GM12878 (cell line): ENCODE data around the gene TRMT44. TPM values are rescaled to one million over a fixed set of nuclear protein-coding genes. Genes with fewer than 3 reads are reported as not detected.

Experiments
- ATAC-seq: fragments of 200-7000 bp; cut with Tn5 transposase; 3 replicates; pipeline ENCODE4 v1.9.1; 2020; ENCODE audit warnings: mild to moderate bottlenecking, moderate library complexity
- BruUV-seq: library from RNA; stranded (reverse); fragments of 400-500 nt; replicated peaks from 2 replicates; lab custom pipeline; 2021; lab: Mats Ljungman, UMichigan
- CTCF ChIA-PET: fragments of 300-600 bp; sonication (Branson Sonifier 250); formaldehyde crosslinking; extraction: SDS; loops from one replicate; lab custom pipeline; 2021; ENCODE audit warnings: inconsistent platforms; lab: Yijun Ruan, JAX
- POLR2A ChIA-PET: fragments of 350-600 bp; formaldehyde crosslinking; extraction: SDS; loops from one replicate; lab custom pipeline; 2021; ENCODE audit warnings: inconsistent platforms; lab: Charles Lee
- RAD21 ChIA-PET: fragments of 300-600 bp; sonication (Branson Sonifier 250); formaldehyde crosslinking; loops from one replicate; lab custom pipeline; 2023; ENCODE audit warnings: antibody characterized with exemption; ENCODE audit not compliant: unreplicated experiment; lab: Charles Lee
- SMC1A ChIA-PET: fragments of 300-600 bp; sonication (Branson Sonifier 250); formaldehyde crosslinking; loops from one replicate; lab custom pipeline; 2023; ENCODE audit not compliant: unreplicated experiment, uncharacterized antibody; lab: Charles Lee
- DNase-seq: peaks from one replicate; pipeline ENCODE4 v3.0.0-alpha.2; 2011; ENCODE audit warnings: low read depth, low spot score
- FAIRE-seq: peaks from 3 replicates; lab custom pipeline; 2011; peaks lifted over from hg19 to GRCh38; lab: Jason Lieb, UNC
- H2AFZ ChIP-seq: 2 replicates; pipeline ENCODE4 v1.6.0; 2011; ENCODE audit warnings: low read depth, low read length, control low read depth; ENCODE audit not compliant: control insufficient read depth
- H3K27ac ChIP-seq: 2 replicates; pipeline ENCODE4 v1.5.1; 2011; ENCODE audit warnings: control low read depth; ENCODE audit not compliant: control insufficient read depth, insufficient read depth
- H3K27me3 ChIP-seq, 2 experiments: replicated peaks in 1 of 2; 2 replicates each; pipeline versions ENCODE4 v1.6.0 to v1.6.1; 2011; ENCODE audit warnings: low read length in 1 of 2; ENCODE audit not compliant: control insufficient read depth in 2 of 2, insufficient read depth in 2 of 2
- H3K36me3 ChIP-seq, 2 experiments: 2 replicates each; pipeline ENCODE4 v1.5.1; 2011; ENCODE audit warnings: low read length in 1 of 2; ENCODE audit not compliant: control insufficient read depth in 2 of 2, insufficient read depth in 2 of 2
- H3K4me1 ChIP-seq: 2 replicates; pipeline ENCODE4 v1.6.1; 2011; ENCODE audit warnings: mild to moderate bottlenecking, low read length, moderate library complexity, mixed read lengths; ENCODE audit not compliant: control insufficient read depth, insufficient read depth
- H3K4me2 ChIP-seq: 2 replicates; pipeline ENCODE4 v1.6.0; 2011; ENCODE audit warnings: control low read depth; ENCODE audit not compliant: control insufficient read depth, insufficient read depth
- H3K4me3 ChIP-seq: fragments of 200-600 bp; sonication (generic); 2 replicates; pipeline ENCODE4 v1.5.1; 2016
- H3K79me2 ChIP-seq: 2 replicates; pipeline ENCODE4 v1.6.0; 2011; ENCODE audit warnings: low read length; ENCODE audit not compliant: control insufficient read depth, insufficient read depth
- H3K9ac ChIP-seq: 2 replicates; pipeline ENCODE4 v1.8.0; 2011; ENCODE audit warnings: low read length, control low read depth, mixed read lengths; ENCODE audit not compliant: control insufficient read depth, insufficient read depth
- H3K9me3 ChIP-seq: replicated peaks from 3 replicates; pipeline ENCODE4 v1.5.1; 2011; ENCODE audit warnings: mild to moderate bottlenecking, low read length; ENCODE audit not compliant: control insufficient read depth, insufficient read depth
- H4K20me1 ChIP-seq: 2 replicates; pipeline ENCODE4 v1.6.0; 2011; ENCODE audit not compliant: control insufficient read depth, insufficient read depth
- IRF4 ChIP-seq: IDR thresholded peaks from 2 replicates; pipeline ENCODE4 v1.6.1; 2011; ENCODE audit warnings: low read depth, low read length
- KAT2A ChIP-seq: conservative IDR thresholded peaks from 2 replicates; pipeline ENCODE4 v1.6.1; 2011; ENCODE audit warnings: low read depth, low read length; ENCODE audit not compliant: control insufficient read depth
- NFIC ChIP-seq: IDR thresholded peaks from 2 replicates; pipeline ENCODE4 v1.6.1; 2012; ENCODE audit warnings: low read depth, mild to moderate bottlenecking, inconsistent platforms, low read length, moderate library complexity
- NR2C2 ChIP-seq: IDR thresholded peaks from 2 replicates; pipeline ENCODE4 v1.6.1; 2011; ENCODE audit warnings: borderline replicate concordance, low read depth; ENCODE audit not compliant: control insufficient read depth, insufficient read length
- PAX8 ChIP-seq: fragments of 450-650 bp; IDR thresholded peaks from 2 replicates; pipeline ENCODE4 v1.6.1; 2017; ENCODE audit warnings: mild to moderate bottlenecking, moderate library complexity
- RFX5 ChIP-seq: IDR thresholded peaks from 2 replicates; pipeline ENCODE4 v1.6.1; 2011; ENCODE audit warnings: low read depth, low read length, improper control_type of control experiment
- RUNX3 ChIP-seq: IDR thresholded peaks from 2 replicates; pipeline ENCODE4 v1.6.1; 2012; ENCODE audit warnings: low read length, inconsistent platforms
- SPI1 ChIP-seq: IDR thresholded peaks from 2 replicates; pipeline ENCODE4 v1.6.1; 2011; ENCODE audit warnings: low read depth, mild to moderate bottlenecking, low read length, moderate library complexity, borderline replicate concordance; ENCODE audit not compliant: insufficient read depth
- TARDBP ChIP-seq: IDR thresholded peaks from 2 replicates; pipeline ENCODE4 v1.6.1; 2016; ENCODE audit warnings: borderline replicate concordance
- TCF7 ChIP-seq: IDR thresholded peaks from 2 replicates; pipeline ENCODE4 v1.6.1; 2014; ENCODE audit warnings: antibody characterized with exemption, borderline replicate concordance
- WGBS: methylation state at CpG from one replicate; pipeline ENCODE4 v1.1.6; 2016; ENCODE audit warnings: low lambda C conversion rate; ENCODE audit not compliant: insufficient replicate concordance, insufficient coverage; ENCODE audit errors: missing lambda C conversion rate; 5-methylcytosine and 5-hydroxymethylcytosine counted together
- in situ Hi-C: fragments of 300-500 bp; cut with MboI; formaldehyde crosslinking; loops from 9 replicates; pipeline ENCODE4 v1.14.3; 2018; ENCODE audit warnings: mixed read lengths
- intact Hi-C: fragments of 100-400 bp; cut with micrococcal nuclease; formaldehyde crosslinking; loops from one replicate; pipeline ENCODE4 v1.14.2; 2022; ENCODE audit not compliant: unreplicated experiment
- polyA plus RNA-seq, 11 experiments: library from polyadenylated mRNA; depleted of rRNA in 4 of 11; unstranded in 6 of 11; stranded (reverse) in 5 of 11; fragments of >200 nt; fragmentation: Nextera tagmentation in 4 of 11; fragmentation: Illumina TruSeq in 1 of 11; extraction: Ambion mirVana in 4 of 11; extraction: Trizol in 1 of 11; gene quantifications; 1 replicate in 1 of 11; 2 replicates in 10 of 11; pipeline versions ENCODE4 v1.2.1 to v1.2.3, GENCODE V29; 2011 to 2016; ENCODE audit warnings: inconsistent platforms in 2 of 11, missing spikeins in 2 of 11, low read depth in 1 of 11
- total RNA-seq, 4 experiments: library from RNA; depleted of rRNA in 3 of 4; stranded (reverse); fragments of >200 nt in 3 of 4; fragmentation: Illumina TruSeq in 1 of 4; extraction: Trizol in 1 of 4; gene quantifications; 2 replicates each; pipeline versions ENCODE4 v1.2.1 to v1.2.3, GENCODE V29; 2013 to 2021
- TF ChIP-seq, protein P1 (sequence below): IDR thresholded peaks from 2 replicates; pipeline ENCODE4 v1.6.1; 2011; ENCODE audit warnings: borderline replicate concordance, low read depth, mild to moderate bottlenecking, moderate library complexity, mixed read lengths, low read length; ENCODE audit not compliant: insufficient read depth; ENCODE audit errors: extremely low read length
- TF ChIP-seq, protein P2 (sequence below): IDR thresholded peaks from 2 replicates; pipeline ENCODE4 v1.6.1; 2012; ENCODE audit warnings: low read length, inconsistent platforms
- TF ChIP-seq, protein P3 (sequence below): IDR thresholded peaks from 2 replicates; pipeline ENCODE4 v1.6.1; 2012; ENCODE audit warnings: improper control_type of control experiment, low read depth, low read length; ENCODE audit not compliant: insufficient replicate concordance

TRMT44 gene
- total and polyA plus RNA-seq, 10 of the 15 experiments (the other 5 are each of a cell fraction or from before 2014, with no cell fraction given): 1.3 to 18.5 (median 10.1) TPM

DNA sequence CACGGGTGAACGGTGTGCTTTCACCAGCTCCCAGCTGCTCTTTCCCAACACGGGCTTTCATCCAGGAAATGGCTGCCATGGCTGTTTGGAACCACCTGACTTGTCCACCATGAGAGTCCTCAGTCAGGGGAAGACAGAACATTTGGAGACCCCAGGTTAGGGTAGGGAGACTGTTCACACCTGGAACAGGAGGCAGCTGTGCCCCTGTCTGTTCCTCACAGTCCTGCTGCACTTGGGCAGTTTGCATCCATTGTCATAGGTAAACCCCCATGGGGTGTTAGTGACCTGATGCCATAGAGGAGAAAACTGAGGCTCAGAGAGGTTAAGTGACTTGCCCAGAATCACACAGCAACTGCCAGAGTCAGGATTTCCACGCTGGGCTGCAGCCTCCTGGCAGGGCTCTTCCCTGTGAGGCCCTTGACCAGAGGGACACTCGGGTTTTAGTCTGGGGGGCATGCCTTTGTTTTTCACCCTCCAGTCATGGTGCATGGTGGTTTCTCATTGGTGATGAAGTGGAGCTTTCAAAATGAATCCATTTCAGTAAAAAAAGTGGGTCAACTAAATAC lies 54.5 kb downstream of the TRMT44 start:
- SMC1A ChIA-PET: no interaction called here
- Histone ChIP-seq H3K36me3 (no peaks in the 10 kb centered on the region), H3K4me2 (no peak overlapping the region), H3K27ac (no peak overlapping the region), H3K4me1 (no peaks in the 10 kb centered on the region), H3K79me2 (no peaks in the 10 kb centered on the region), H3K9ac (no peak overlapping the region), H2AFZ (no peak overlapping the region), H4K20me1 (no peaks in the 10 kb centered on the region), H3K9me3 (no peaks in the 10 kb centered on the region; the same call in 2 of the 3 replicates), H3K27me3 (no peaks in the 10 kb centered on the region), H3K4me3 (no peak overlapping the region)
- POLR2A ChIA-PET: no interaction called here
- no TSS peak for BruUV-seq
- ATAC-seq (no peak), FAIRE-seq (no peak), DNase-seq (no peak)
- WGBS: 77% methylated on average over 5 of the region's 5 CpGs
- RAD21 ChIA-PET: no interaction called here
- CTCF ChIA-PET: no interaction called here
- in situ Hi-C loops: no loop called here
- intact Hi-C loops: no loop called here
- TF ChIP-seq RFX5: no peak
- TF ChIP-seq TARDBP: no peak
- no peak for TF ChIP-seq RUNX3
- TF ChIP-seq IRF4: no peak
- no peak for TF ChIP-seq NR2C2
- TF ChIP-seq, protein P1, sequence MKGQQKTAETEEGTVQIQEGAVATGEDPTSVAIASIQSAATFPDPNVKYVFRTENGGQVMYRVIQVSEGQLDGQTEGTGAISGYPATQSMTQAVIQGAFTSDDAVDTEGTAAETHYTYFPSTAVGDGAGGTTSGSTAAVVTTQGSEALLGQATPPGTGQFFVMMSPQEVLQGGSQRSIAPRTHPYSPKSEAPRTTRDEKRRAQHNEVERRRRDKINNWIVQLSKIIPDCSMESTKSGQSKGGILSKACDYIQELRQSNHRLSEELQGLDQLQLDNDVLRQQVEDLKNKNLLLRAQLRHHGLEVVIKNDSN: no peak
- no peak for TF ChIP-seq NFIC
- no peak for TF ChIP-seq SPI1
- no peak for TF ChIP-seq TCF7
- TF ChIP-seq, protein P2, sequence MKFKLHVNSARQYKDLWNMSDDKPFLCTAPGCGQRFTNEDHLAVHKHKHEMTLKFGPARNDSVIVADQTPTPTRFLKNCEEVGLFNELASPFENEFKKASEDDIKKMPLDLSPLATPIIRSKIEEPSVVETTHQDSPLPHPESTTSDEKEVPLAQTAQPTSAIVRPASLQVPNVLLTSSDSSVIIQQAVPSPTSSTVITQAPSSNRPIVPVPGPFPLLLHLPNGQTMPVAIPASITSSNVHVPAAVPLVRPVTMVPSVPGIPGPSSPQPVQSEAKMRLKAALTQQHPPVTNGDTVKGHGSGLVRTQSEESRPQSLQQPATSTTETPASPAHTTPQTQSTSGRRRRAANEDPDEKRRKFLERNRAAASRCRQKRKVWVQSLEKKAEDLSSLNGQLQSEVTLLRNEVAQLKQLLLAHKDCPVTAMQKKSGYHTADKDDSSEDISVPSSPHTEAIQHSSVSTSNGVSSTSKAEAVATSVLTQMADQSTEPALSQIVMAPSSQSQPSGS: no peak
- no peak for TF ChIP-seq PAX8
- TF ChIP-seq, protein P3, sequence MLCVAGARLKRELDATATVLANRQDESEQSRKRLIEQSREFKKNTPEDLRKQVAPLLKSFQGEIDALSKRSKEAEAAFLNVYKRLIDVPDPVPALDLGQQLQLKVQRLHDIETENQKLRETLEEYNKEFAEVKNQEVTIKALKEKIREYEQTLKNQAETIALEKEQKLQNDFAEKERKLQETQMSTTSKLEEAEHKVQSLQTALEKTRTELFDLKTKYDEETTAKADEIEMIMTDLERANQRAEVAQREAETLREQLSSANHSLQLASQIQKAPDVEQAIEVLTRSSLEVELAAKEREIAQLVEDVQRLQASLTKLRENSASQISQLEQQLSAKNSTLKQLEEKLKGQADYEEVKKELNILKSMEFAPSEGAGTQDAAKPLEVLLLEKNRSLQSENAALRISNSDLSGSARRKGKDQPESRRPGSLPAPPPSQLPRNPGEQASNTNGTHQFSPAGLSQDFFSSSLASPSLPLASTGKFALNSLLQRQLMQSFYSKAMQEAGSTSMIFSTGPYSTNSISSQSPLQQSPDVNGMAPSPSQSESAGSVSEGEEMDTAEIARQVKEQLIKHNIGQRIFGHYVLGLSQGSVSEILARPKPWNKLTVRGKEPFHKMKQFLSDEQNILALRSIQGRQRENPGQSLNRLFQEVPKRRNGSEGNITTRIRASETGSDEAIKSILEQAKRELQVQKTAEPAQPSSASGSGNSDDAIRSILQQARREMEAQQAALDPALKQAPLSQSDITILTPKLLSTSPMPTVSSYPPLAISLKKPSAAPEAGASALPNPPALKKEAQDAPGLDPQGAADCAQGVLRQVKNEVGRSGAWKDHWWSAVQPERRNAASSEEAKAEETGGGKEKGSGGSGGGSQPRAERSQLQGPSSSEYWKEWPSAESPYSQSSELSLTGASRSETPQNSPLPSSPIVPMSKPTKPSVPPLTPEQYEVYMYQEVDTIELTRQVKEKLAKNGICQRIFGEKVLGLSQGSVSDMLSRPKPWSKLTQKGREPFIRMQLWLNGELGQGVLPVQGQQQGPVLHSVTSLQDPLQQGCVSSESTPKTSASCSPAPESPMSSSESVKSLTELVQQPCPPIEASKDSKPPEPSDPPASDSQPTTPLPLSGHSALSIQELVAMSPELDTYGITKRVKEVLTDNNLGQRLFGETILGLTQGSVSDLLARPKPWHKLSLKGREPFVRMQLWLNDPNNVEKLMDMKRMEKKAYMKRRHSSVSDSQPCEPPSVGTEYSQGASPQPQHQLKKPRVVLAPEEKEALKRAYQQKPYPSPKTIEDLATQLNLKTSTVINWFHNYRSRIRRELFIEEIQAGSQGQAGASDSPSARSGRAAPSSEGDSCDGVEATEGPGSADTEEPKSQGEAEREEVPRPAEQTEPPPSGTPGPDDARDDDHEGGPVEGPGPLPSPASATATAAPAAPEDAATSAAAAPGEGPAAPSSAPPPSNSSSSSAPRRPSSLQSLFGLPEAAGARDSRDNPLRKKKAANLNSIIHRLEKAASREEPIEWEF: no peak
- TF ChIP-seq KAT2A: no peak
